WTC11 (cell line): ENCODE data around the gene SGIP1.

Source experiments
- CTCF ChIP-seq: fragments of 200-600 bp; IDR thresholded peaks from 2 replicates; pipeline ENCODE4 v1.8.0; 2022; ENCODE audit warnings: antibody characterized with exemption
- E2F5 ChIP-seq: sonication (generic); formaldehyde crosslinking; IDR thresholded peaks from 2 replicates; pipeline ENCODE4 v1.8.1; 2022; ENCODE audit warnings: mild to moderate bottlenecking, moderate library complexity, missing genetic modification reagents
- NFYB ChIP-seq: sonication (generic); formaldehyde crosslinking; conservative IDR thresholded peaks from 2 replicates; pipeline ENCODE4 v1.8.0; 2022; ENCODE audit warnings: low read depth, missing genetic modification reagents
- SP1 ChIP-seq: sonication (generic); formaldehyde crosslinking; conservative IDR thresholded peaks from 2 replicates; pipeline ENCODE4 v1.8.1; 2022; ENCODE audit warnings: missing genetic modification reagents

GRCh38 chr1:66494482-66494881, 39.5 kb upstream of the SGIP1 start:
- TF ChIP-seq NFYB (CRISPR knock-in tag) (no peak), E2F5 (CRISPR knock-in tag) (no peak), SP1 (CRISPR knock-in tag) (no peak), CTCF (no peak)
